OCI-LY1 (cell line): ENCODE measurements around the gene CEP95.

Source experiments
- EZH2 ChIP-seq: fragments of 200-600 bp; sonication (generic), shearing (Covaris generic); IDR thresholded peaks from 2 replicates; pipeline ENCODE4 v1.8.0; 2017; ENCODE audit warnings: borderline replicate concordance, mixed run types, mild to moderate bottlenecking, antibody characterized with exemption, low read length, moderate library complexity, mixed read lengths
- TF ChIP-seq, protein P1 (sequence below): fragments of 200-600 bp; sonication (generic), shearing (Covaris generic); IDR thresholded peaks from 2 replicates; pipeline ENCODE4 v1.5.1; 2017; ENCODE audit warnings: mild to moderate bottlenecking, antibody characterized with exemption, low read length, moderate library complexity, mixed read lengths

DNA sequence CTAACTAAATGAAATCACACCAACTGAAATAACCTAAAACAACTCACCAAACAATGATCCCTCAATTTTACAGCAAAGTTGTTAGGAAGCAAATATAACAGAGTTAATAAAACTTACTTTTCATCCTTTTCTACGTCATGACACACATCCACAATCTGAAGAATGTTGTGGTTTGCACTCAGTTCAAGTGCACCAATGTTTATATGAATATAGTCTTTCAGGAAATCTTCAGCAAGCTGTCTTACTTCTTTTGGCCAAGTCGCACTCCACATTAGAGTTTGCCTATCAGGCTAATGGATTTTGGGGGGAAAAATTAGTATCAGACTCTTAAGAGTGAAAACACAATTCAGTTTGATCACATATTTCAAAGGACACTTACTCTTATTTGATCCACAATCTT is 4.0 kb upstream of the CEP95 start:
- TF ChIP-seq, protein P1, sequence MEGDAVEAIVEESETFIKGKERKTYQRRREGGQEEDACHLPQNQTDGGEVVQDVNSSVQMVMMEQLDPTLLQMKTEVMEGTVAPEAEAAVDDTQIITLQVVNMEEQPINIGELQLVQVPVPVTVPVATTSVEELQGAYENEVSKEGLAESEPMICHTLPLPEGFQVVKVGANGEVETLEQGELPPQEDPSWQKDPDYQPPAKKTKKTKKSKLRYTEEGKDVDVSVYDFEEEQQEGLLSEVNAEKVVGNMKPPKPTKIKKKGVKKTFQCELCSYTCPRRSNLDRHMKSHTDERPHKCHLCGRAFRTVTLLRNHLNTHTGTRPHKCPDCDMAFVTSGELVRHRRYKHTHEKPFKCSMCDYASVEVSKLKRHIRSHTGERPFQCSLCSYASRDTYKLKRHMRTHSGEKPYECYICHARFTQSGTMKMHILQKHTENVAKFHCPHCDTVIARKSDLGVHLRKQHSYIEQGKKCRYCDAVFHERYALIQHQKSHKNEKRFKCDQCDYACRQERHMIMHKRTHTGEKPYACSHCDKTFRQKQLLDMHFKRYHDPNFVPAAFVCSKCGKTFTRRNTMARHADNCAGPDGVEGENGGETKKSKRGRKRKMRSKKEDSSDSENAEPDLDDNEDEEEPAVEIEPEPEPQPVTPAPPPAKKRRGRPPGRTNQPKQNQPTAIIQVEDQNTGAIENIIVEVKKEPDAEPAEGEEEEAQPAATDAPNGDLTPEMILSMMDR, result no peak
- TF ChIP-seq EZH2, result no peak
